ENCODE results near the gene SLC25A36. TPM values are rescaled to one million over a fixed set of nuclear protein-coding genes. Genes with fewer than 3 reads are reported as not detected.

SLC25A36 gene
- total RNA-seq, 1 experiment from 2014 or later: 78.4 TPM

- Mint-ChIP-seq H3K4me1 (0 out of 2 replicates have a peak, but pooled peaks cover 2% of the 10 kb centered on the region), H3K9me3 (no peaks in the 10 kb centered on the region), H3K27me3 (ENCODE audit: low read depth) (peaks cover 41% of the 10 kb centered on the region), H3K27ac (no peak overlapping the region), H3K36me3 (no peaks in the 10 kb centered on the region), H3K4me3 (no peak overlapping the region)
- ChIA-PET POLR2A (no interaction called here), CTCF (no interaction called here)
- ATAC-seq: no peak
- no peak for DNase-seq (ENCODE audit: low spot score)
- TF ChIP-seq ERG (CRISPR knock-in tag; IDR thresholded peaks at IDR 0.05): no peak
- no peak for TF ChIP-seq IRF2 (CRISPR knock-in tag; IDR thresholded peaks at IDR 0.05; ENCODE audit: borderline replicate concordance, low read depth)
- no peak for TF ChIP-seq ZNF425 (CRISPR knock-in tag; conservative IDR thresholded peaks at IDR 0.05)
- TF ChIP-seq GTF2I (CRISPR knock-in tag; conservative IDR thresholded peaks at IDR 0.05): no peak
- no peak for TF ChIP-seq E2F4 (CRISPR knock-in tag; IDR thresholded peaks at IDR 0.05; ENCODE audit: borderline replicate concordance, low read depth)
- no peak for TF ChIP-seq NR2C2 (CRISPR knock-in tag; IDR thresholded peaks at IDR 0.05)
- TF ChIP-seq ZNF232 (CRISPR knock-in tag; IDR thresholded peaks at IDR 0.05): no peak
- no peak for TF ChIP-seq NFYB (CRISPR knock-in tag; conservative IDR thresholded peaks at IDR 0.05; ENCODE audit: low read depth)
- no peak for TF ChIP-seq RORB (CRISPR knock-in tag; IDR thresholded peaks at IDR 0.05)
- no peak for TF ChIP-seq E2F5 (CRISPR knock-in tag; IDR thresholded peaks at IDR 0.05)
- no peak for TF ChIP-seq GABPB1 (CRISPR knock-in tag; IDR thresholded peaks at IDR 0.05)
- TF ChIP-seq ZNF416 (CRISPR knock-in tag; IDR thresholded peaks at IDR 0.05): no peak
- no peak for TF ChIP-seq ATF1 (CRISPR knock-in tag; IDR thresholded peaks at IDR 0.05)
- TF ChIP-seq SOX15 (CRISPR knock-in tag; IDR thresholded peaks at IDR 0.05): no peak
- no peak for TF ChIP-seq ATF6 (CRISPR knock-in tag; IDR thresholded peaks at IDR 0.05)
- TF ChIP-seq MLX (CRISPR knock-in tag; IDR thresholded peaks at IDR 0.05): no peak
- TF ChIP-seq NFATC4 (CRISPR knock-in tag; IDR thresholded peaks at IDR 0.05): no peak
- no peak for TF ChIP-seq ZNF671 (CRISPR knock-in tag; IDR thresholded peaks at IDR 0.05)
Measured at GRCh38 chr3:140914384-140914945, 27.2 kb upstream of the SLC25A36 start.

GRCh38 chr3:140916603-140917002, 25.0 kb upstream of the SLC25A36 start:
- H3K4me3 Mint-ChIP-seq: no peak overlapping the region
- ATAC-seq (no peak), DNase-seq (ENCODE audit: low spot score) (no peak)
- H3K27me3 Mint-ChIP-seq (ENCODE audit: low read depth): peaks cover 47% of the 10 kb centered on the region
- H3K4me1 Mint-ChIP-seq: no peaks in the 10 kb centered on the region
- H3K9me3 Mint-ChIP-seq: no peaks in the 10 kb centered on the region
- ChIA-PET POLR2A (no interaction called here), CTCF (no interaction called here)
- H3K27ac Mint-ChIP-seq: no peak overlapping the region
- H3K36me3 Mint-ChIP-seq: no peaks in the 10 kb centered on the region
- TF ChIP-seq NFATC4 (CRISPR knock-in tag; IDR thresholded peaks at IDR 0.05): no peak
- TF ChIP-seq PRRX2 (CRISPR knock-in tag; IDR thresholded peaks at IDR 0.05): no peak
- TF ChIP-seq CBFB (CRISPR knock-in tag; IDR thresholded peaks at IDR 0.05; ENCODE audit: low read depth): no peak
- TF ChIP-seq GRHL2 (CRISPR knock-in tag; IDR thresholded peaks at IDR 0.05; ENCODE audit: insufficient replicate concordance, severe bottlenecking): no peak
- TF ChIP-seq STAT6 (CRISPR knock-in tag; conservative IDR thresholded peaks at IDR 0.05; ENCODE audit: low read depth): no peak
- no peak for TF ChIP-seq NR1H2 (CRISPR knock-in tag; IDR thresholded peaks at IDR 0.05)
- no peak for TF ChIP-seq MYBL2 (CRISPR knock-in tag; IDR thresholded peaks at IDR 0.05)
- TF ChIP-seq ZNF396 (CRISPR knock-in tag; IDR thresholded peaks at IDR 0.05; ENCODE audit: borderline replicate concordance): no peak
- TF ChIP-seq ZNF121 (CRISPR knock-in tag; IDR thresholded peaks at IDR 0.05): no peak
- no peak for TF ChIP-seq ELF4 (CRISPR knock-in tag; IDR thresholded peaks at IDR 0.05; ENCODE audit: low read depth)
